AG09319 (cell line): ENCODE results near the gene PLEKHG5.

Experiments
- DNase-seq: peaks from one replicate; pipeline ENCODE4 v3.0.0-alpha.2; 2010; ENCODE audit warnings: low read depth; ENCODE audit errors: extremely low read depth
- TF ChIP-seq, protein P1 (sequence below): IDR thresholded peaks from 2 replicates; pipeline ENCODE4 v1.5.1; 2011; ENCODE audit warnings: low read depth, mild to moderate bottlenecking, inconsistent platforms, low read length, moderate library complexity

The PLEKHG5 gene

DNA sequence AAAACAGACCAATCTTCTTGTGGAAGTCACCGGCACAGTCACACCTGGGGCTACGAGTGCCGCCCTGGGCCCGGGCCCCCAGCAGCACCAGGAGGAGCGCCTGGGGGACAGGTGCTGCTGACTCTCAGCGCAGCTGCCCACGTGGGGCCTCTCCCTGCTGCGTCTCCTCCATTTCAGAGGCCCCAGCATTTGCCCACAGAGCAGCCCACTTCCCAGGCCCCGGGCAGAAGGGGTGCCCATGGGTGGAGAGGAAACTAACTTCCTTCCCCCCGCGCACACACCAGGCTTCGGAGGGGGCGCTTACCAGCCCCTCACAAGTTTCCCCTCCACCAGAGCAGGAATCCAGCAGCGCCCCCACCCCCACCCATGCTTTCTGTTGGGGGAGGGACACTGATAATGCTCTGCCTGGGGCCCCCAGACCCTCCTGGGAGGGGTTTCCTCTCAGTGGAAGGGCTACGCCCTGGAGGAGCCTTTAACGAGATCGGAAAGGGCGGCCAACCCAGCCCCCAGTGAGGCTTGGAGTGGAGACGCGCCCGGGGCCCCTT, 25.9 kb downstream of the PLEKHG5 start:
- DNase-seq, result no peak
- TF ChIP-seq, protein P1, sequence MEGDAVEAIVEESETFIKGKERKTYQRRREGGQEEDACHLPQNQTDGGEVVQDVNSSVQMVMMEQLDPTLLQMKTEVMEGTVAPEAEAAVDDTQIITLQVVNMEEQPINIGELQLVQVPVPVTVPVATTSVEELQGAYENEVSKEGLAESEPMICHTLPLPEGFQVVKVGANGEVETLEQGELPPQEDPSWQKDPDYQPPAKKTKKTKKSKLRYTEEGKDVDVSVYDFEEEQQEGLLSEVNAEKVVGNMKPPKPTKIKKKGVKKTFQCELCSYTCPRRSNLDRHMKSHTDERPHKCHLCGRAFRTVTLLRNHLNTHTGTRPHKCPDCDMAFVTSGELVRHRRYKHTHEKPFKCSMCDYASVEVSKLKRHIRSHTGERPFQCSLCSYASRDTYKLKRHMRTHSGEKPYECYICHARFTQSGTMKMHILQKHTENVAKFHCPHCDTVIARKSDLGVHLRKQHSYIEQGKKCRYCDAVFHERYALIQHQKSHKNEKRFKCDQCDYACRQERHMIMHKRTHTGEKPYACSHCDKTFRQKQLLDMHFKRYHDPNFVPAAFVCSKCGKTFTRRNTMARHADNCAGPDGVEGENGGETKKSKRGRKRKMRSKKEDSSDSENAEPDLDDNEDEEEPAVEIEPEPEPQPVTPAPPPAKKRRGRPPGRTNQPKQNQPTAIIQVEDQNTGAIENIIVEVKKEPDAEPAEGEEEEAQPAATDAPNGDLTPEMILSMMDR, result no peak

DNA sequence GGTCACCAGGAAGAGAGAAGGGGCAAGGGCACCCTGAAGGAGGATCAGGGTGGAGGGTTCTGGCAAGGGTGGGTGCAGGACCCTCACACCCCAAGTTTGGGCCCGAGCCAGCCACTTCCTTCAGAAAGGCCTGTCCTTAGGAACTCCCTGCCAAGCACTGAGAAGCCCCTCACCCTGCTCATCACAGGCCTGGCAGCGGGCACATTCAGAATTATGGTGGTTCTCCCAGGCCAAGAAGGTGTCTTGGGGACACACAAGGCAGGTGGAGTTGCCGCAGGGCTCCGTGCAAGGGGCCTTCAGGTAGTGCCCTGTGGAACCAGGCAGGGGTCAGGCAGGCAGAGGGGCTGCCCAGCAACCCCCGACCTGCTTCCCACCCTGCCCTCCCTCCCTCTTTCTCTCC, 26.6 kb downstream of the PLEKHG5 start:
- no peak for DNase-seq
- TF ChIP-seq, protein P1, result no peak

DNA sequence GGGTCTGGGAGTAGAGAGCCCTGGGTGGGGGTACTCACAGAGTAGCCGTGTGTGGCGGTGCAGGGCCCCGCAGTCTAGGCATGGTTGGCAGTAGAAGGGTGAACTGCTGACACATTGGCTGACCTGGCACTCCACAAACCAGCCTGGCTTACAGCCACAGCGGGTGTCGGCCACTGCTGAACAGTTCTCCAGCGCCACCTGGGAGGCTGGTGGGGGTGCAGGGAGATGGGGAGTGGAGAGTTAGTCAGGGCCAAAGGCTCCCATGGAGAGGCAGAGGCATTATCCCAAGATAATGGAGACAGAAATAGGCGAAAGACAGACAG, 27.0 kb downstream of the PLEKHG5 start:
- no peak for DNase-seq
- TF ChIP-seq, protein P1, result no peak

DNA sequence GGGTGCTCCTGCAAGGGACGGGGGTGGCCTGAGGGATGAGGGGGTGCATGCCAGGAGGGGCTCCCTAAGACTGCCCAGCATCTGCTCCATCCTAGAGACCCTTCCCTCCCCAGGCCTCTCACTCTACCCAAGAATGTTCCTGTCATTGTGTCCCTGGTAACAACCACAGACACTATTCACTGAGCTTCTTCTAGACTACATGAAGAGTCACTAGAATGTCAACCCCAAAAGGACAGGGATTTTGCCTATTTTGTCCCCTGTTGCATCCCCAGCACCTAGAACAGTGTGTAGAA, 28.4 kb downstream of the PLEKHG5 start:
- no peak for DNase-seq

DNA sequence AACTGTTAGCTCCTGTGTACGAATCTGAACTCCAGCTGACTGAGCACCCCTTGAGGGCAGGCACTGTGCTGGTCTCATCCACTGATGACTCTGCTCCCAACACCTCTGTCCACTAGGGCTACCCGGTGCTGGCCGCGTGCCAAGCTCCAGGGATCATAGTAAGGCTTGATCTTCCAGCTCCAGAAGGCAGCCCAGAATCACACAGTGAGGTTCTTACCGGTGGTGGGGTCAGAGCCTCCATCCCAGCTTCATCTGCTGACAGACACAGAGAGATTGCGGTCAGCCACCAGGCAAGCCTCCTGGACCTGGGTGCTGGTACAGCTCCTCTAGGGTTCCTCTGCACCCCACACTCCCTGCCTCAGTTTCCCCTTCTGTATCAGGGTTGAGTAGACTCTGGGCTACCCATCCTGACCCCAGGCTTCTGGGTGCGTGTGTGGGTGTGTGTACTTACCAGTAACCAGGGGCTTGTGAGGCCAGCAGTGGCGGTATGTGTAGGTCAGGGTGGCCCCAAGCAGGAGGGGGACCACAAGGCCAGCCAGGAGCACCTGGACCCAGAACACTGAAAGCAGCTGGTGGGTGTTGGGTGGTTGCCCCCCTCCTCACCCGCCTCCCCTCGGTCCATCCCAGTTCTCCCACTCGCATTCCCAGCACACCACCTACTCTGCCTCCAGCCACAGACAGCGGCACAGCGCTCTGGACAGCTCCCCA, 28.9 kb downstream of the PLEKHG5 start:
- no peak for DNase-seq
- TF ChIP-seq, protein P1, result no peak

More for the DNA sequence above, 28.4 kb downstream of the PLEKHG5 start:
- TF ChIP-seq, protein P1, result no peak

DNA sequence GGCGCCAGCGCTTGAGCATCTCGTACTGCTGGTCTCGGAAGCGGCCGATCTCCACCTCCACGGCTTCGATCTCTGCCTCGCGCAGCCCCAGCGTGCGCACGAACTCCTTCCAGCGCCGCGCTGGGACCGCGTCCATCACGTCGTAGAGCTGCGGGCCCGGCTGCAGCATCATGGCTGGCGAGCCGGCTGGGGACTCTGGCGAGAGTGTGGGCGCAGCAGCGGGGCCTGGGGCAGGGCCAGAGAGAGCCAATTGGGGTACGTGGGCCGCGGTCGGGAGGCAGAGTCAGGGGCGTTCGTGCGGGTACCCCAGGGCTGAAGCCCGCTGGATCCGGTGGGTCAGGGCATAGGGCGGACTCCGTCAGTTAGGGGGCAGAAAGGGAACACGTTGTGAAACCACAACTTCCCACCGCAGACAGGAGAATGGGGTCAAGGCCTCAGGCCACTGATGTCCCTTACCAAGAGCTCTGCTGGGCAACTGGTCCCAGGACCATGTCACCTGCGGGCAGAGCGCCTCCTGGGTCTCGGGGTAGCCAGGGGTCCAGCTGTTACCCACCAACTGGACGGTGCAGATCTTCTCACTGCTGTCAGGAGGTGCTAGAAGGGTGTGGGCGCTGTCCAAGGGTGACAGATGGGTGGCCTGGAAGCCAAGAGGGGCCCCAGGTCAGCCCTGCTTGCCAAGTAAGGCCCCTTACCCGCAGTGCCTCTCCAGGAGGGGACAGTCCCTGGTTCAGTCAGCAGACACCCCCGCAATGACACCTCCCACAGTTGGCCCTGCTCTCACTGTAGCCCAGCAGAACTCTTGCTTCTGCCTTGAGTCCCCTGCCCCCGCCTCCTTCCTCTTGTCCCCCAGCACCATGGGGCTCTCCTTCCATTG, 29.7 kb downstream of the PLEKHG5 start:
- no peak for DNase-seq
- TF ChIP-seq, protein P1, result no peak

DNA sequence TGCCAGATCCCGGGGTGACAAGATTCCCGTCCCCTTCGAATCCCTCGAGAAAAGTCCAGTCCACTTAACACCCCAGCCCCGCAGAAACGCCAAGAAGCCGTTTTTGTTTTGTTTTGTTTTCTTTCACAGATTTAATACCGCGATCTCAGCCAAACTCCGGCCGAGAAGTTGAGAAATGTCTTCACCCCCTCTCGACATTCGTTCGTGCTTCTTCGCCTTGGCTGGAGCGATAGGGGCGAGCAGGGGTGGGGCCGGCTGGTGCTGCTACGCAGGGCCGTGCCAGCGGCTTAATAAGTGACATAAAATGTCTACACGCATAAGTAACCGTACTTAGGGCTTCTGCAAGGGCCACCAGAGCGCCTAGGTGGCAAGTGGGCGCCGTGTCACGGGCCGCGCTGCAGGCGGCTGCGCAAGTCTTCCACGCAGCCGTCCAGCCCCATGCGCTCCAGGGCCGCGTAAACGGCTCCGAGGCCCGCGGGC, 30.4 kb downstream of the PLEKHG5 start:
- DNase-seq, result no peak
- TF ChIP-seq, protein P1, result no peak
